K562 (cell line): ENCODE measurements around the gene PLXNB1. TPM values are rescaled to one million over a fixed set of nuclear protein-coding genes. Genes with fewer than 3 reads are reported as not detected.

Experiments used
- CREB3 ChIP-seq: fragments of 450-650 bp; conservative IDR thresholded peaks from 2 replicates; pipeline ENCODE4 v1.6.1; 2016; ENCODE audit warnings: missing genetic modification characterization, low read depth, mild to moderate bottlenecking, missing compliant biosample characterization, moderate library complexity
- MLLT1 ChIP-seq, 2 experiments: fragments of 450-650 bp; IDR thresholded peaks; 2 replicates each; pipeline ENCODE4 v1.6.1; 2016
- PATZ1 ChIP-seq: fragments of 250-450 bp; sonication (Bioruptor Pico); IDR thresholded peaks from 2 replicates; pipeline ENCODE4 v1.5.0; 2020; ENCODE audit warnings: mild to moderate bottlenecking, borderline replicate concordance
- RNF219 ChIP-seq: fragments of 250-450 bp; sonication (Bioruptor Pico); IDR thresholded peaks from 2 replicates; pipeline ENCODE4 v1.5.0; 2022; ENCODE audit warnings: mild to moderate bottlenecking
- SETDB1 ChIP-seq: IDR thresholded peaks from one replicate; pipeline ENCODE4 v1.6.1; 2012; ENCODE audit warnings: low read length, control low read depth, inconsistent platforms
- TFAP4 ChIP-seq: sonication (generic); formaldehyde crosslinking; IDR thresholded peaks from 2 replicates; pipeline ENCODE4 v1.8.0; 2022; ENCODE audit warnings: missing genetic modification reagents, mild to moderate bottlenecking, moderate library complexity, borderline replicate concordance
- ZBTB40 ChIP-seq, 2 experiments: fragments of 450-650 bp in 1 of 2; sonication (generic) in 1 of 2; formaldehyde crosslinking in 1 of 2; IDR thresholded peaks; 2 replicates each; pipeline versions ENCODE4 v1.7.1 to v1.9.0; 2016 to 2022; ENCODE audit warnings: inconsistent platforms in 1 of 2, mild to moderate bottlenecking in 1 of 2, missing genetic modification reagents in 1 of 2
- polyA plus RNA-seq, 8 experiments: library from polyadenylated mRNA; depleted of rRNA in 4 of 8; stranded (reverse) in 5 of 8; unstranded in 3 of 8; fragments of >200 nt; fragmentation: Nextera tagmentation in 2 of 8; fragmentation: Illumina TruSeq in 1 of 8; extraction: Ambion mirVana in 2 of 8; extraction: Trizol in 1 of 8; gene quantifications; 2 replicates each; pipeline versions ENCODE4 v1.2.1 to v1.2.3, GENCODE V29; 2011 to 2014; ENCODE audit warnings: inconsistent platforms in 1 of 8, missing spikeins in 1 of 8
- total RNA-seq, 7 experiments: library from RNA; depleted of rRNA in 6 of 7; stranded (reverse); fragments of >200 nt in 6 of 7; fragmentation: Illumina TruSeq in 2 of 7; extraction: Trizol in 2 of 7; gene quantifications; 2 replicates each; pipeline versions ENCODE4 v1.2.1 to v1.2.3, GENCODE V29; 2011 to 2021; ENCODE audit warnings: low replicate concordance in 1 of 7

The PLXNB1 gene
- total and polyA plus RNA-seq, 9 of the 15 experiments (the other 6 are each of a cell fraction or from before 2014, with no cell fraction given), result 0.17 to 17.4 (median 6.0) TPM

- TF ChIP-seq ZBTB40 (IDR thresholded peaks at IDR 0.05) (peak; percentile 96), ZBTB40 (CRISPR knock-in tag; IDR thresholded peaks at IDR 0.05) (no peak), PATZ1 (CRISPR knock-in tag) (no peak), MLLT1 (IDR thresholded peaks at IDR 0.05) (0 out of 4 replicates have a peak, but pooled peaks of 1 of the 2 experiments have one; percentile 11), CREB3 (tag) (no peak), TFAP4 (peak; percentile 82; the same call in 1 of the 2 replicates), RNF219 (CRISPR knock-in tag) (no peak), SETDB1 (no peak)
Observed at GRCh38 chr3:48439820-48440589, 10.1 kb upstream of the PLXNB1 start, which contains the start of the genes CCDC51 and TMA7 (continued).
